ENCODE measurements around the gene RUFY2.

RUFY2 gene

DNA sequence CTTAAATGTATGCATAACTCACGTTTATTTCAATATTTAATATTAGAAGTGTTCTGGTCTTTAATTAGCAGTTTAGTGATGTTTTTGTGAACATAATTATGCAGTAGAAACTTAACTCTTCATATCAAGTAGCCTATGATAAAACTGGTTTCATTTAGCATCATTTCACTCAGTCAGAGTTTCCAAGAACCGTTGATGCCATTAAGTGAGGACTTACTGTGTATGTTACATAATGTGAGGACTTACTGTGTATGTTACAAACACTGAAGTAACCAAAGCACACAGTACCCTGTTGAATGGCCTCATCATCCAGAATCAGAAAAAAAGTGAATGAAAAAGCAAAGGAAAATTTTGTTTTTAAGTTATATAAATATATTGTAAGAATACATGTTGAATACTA, 41.5 kb downstream of the RUFY2 start:
- no peak for TF ChIP-seq CTCF (IDR thresholded peaks at IDR 0.05; ENCODE audit: insufficient read depth, low read depth, low read length, missing control alignments)
- H3K4me3 ChIP-seq (ENCODE audit: low read length): no peak overlapping the region
- DNase-seq (ENCODE audit: low read depth): no peak

DNA sequence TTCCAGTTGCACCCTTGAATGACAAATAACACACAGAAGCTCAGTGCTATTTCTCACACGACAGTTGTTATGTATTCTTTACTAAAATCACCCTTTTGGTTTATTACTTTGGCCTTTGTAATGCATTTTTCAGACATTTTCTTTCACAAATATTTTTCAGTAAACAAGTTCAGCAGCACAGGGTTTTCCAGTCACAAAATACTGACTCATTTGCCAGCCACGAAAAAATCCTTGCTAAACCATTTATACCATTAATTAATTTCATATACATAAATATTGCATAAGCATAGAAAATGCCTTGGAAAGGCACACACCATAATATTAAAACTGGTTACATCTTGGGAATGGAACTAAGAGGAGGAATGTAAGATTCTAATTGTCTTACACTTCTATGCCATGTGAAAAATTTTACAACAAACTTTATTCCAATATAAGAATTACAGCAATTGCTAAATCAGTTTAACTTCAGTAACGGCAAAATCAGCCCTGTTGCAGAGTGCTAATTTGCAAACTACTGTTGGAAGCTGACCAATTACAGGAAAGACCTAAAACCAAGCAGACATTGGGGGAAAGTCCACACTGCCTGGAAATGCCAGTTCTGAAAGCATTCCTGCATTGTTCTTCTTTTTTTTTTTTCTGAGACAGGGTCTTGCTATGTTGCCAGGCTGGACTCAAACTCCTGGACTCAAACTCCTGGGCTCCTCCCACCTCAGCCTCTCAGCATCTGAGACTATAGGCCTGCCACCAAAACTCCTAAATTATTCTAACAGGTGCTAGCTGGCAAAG, 42.8 kb downstream of the RUFY2 start:
- no peak overlapping the region for H3K4me3 ChIP-seq (ENCODE audit: low read length)
- no peak for DNase-seq (ENCODE audit: low read depth)
- no peak for TF ChIP-seq CTCF (IDR thresholded peaks at IDR 0.05; ENCODE audit: insufficient read depth, low read depth, low read length, missing control alignments)

GRCh38 chr10:68362590-68362989, 44.5 kb downstream of the RUFY2 start:
- no peak for DNase-seq (ENCODE audit: low read depth)
- no peak overlapping the region for H3K4me3 ChIP-seq (ENCODE audit: low read length)
- no peak for TF ChIP-seq CTCF (IDR thresholded peaks at IDR 0.05; ENCODE audit: insufficient read depth, low read depth, low read length, missing control alignments)

DNA sequence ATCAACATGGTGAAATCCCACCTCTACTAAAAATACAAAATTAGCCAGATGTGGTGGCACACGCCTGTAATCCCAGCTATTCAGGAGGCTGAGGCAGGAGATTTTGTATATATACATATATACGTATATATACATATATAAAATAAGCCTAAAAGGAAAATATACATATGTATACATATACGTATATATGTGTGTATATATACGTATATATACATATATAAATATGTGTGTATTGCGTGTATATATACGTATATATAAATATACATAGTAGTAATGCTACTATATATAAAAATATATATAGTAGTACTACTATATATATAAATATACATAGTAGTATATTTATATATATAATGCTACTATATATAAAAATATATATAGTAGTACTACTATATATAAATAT, 47.9 kb downstream of the RUFY2 start:
- no peak for DNase-seq (ENCODE audit: low read depth)
- no peak overlapping the region for H3K4me3 ChIP-seq (ENCODE audit: low read length)
- no peak for TF ChIP-seq CTCF (IDR thresholded peaks at IDR 0.05; ENCODE audit: insufficient read depth, low read depth, low read length, missing control alignments)

DNA sequence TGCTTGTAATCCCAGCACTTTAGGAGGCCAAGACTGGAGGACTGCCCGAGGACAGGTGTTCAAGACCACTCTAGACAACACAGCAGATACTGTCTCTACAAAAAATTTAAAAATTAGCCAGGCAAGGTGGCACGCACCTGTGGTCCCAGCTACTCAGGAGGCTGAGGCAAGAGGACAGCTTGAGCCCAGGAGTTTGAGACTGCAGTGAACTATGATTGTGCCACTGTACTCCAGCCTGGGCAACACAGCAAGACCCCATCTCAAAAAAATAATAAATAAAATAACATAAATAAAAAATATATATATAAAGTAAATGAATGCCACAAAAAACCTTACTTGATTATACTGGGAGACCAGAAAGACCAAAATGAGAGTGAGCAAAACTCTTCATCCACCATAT, 53.5 kb downstream of the RUFY2 start:
- no peak for DNase-seq (ENCODE audit: low read depth)
- TF ChIP-seq CTCF (IDR thresholded peaks at IDR 0.05; ENCODE audit: insufficient read depth, low read depth, low read length, missing control alignments): no peak
- H3K4me3 ChIP-seq (ENCODE audit: low read length): no peak overlapping the region

DNA sequence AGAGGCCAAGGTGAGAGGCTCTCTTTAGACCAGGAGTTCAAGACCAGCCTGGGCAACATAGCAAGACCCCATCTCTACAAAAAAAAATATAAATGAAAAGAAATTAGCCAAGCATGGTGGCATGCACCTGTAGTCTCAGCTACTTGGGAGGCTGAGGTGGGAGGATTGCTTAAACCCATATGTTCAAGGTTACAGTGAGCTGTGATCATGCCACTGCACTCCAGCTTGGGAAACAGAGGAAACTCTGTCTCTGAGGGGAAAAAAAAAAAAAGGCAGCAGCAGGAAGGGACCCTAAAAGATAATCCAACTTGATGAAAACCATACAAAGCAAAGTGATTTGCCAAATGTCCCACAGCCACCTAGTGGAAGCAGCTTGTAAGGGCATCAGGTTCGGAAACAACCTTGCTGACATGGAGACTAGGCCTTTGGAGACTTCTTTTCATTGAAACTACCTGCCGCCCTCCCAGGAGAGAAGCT, 58.8 kb downstream of the RUFY2 start:
- peak; percentile 81 for TF ChIP-seq CTCF (IDR thresholded peaks at IDR 0.05; ENCODE audit: insufficient read depth, low read depth, low read length, missing control alignments)
- peak; percentile 61 for DNase-seq (ENCODE audit: low read depth)
- H3K4me3 ChIP-seq (ENCODE audit: low read length): no peak overlapping the region

DNA sequence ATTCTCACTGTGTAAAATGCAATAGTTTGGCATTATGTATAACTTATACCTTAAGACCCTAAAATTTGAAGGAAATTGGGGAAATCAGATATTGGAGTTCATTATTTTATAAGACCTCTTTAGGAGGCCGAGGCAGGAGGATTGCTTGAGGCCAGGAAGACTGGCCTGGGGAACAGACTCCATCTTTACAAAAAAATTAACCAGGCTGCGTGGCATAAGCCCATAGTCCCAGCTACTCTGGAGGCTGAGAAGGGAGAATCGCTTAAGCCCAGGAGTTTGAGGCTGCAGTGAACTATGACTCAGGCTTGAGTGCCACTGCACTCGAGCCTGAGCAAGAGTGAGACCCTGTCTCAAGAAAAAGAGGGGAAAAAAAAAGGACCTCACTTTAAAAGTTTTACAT, 60.3 kb downstream of the RUFY2 start:
- no peak for DNase-seq (ENCODE audit: low read depth)
- H3K4me3 ChIP-seq (ENCODE audit: low read length): no peak overlapping the region
- TF ChIP-seq CTCF (IDR thresholded peaks at IDR 0.05; ENCODE audit: insufficient read depth, low read depth, low read length, missing control alignments): no peak
